ENCODE data around the gene TIGAR. TPM values are rescaled to one million over a fixed set of nuclear protein-coding genes. Genes with fewer than 3 reads are reported as not detected.

TIGAR gene
- total RNA-seq, 3 donors from 2014 or later = 2.9 to 7.5 (median 6.9) TPM

GRCh38 chr12:4395818-4396217 is 74.8 kb downstream of the TIGAR start:
- DNase-seq (ENCODE audit: low spot score in 2 of 2) = no peak
- Histone ChIP-seq H3K27ac (no peak overlapping the region), H3K27me3 (no peaks in the 10 kb centered on the region), H3K36me3 (no peaks in the 10 kb centered on the region), H3K4me1 (no peaks in the 10 kb centered on the region), H3K9me3 (no peaks in the 10 kb centered on the region), H3K4me3 (no peak overlapping the region)
- intact Hi-C loops (cut with DNase I; ENCODE audit: low total_unique reads) = no loop called here
- TF ChIP-seq POLR2AphosphoS5 (IDR thresholded peaks at IDR 0.05) (no peak), POLR2A (IDR thresholded peaks at IDR 0.05) (no peak), CTCF (IDR thresholded peaks at IDR 0.05) (no peak)

DNA sequence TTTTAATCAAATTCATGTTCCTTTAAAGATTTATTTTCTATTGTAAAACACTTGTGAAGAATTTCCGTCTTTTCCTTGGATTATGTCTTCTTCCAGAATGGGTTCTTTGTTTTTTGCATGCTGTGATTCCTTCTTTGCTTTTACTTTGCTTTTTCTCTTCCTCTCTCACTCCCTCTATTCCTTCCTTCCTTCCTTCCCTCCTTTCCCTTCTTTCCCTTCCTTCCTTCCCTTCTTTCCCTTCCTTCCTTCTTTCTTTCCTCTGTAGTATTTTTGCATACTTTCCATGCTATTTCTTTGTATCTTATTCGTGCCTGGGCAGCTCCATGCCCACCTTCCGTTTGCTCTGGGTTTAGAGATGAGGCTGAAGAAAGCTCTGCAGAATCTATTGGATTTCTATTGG is 80.1 kb downstream of the TIGAR start:
- Histone ChIP-seq H3K36me3 (no peaks in the 10 kb centered on the region), H3K9me3 (no peaks in the 10 kb centered on the region), H3K27me3 (no peaks in the 10 kb centered on the region), H3K4me3 (no peak overlapping the region), H3K4me1 (no peaks in the 10 kb centered on the region), H3K27ac (no peak overlapping the region)
- intact Hi-C loops (cut with DNase I; ENCODE audit: low total_unique reads) = no loop called here
- no peak for DNase-seq (ENCODE audit: low spot score in 2 of 2)
- TF ChIP-seq CTCF (IDR thresholded peaks at IDR 0.05) (no peak), POLR2A (IDR thresholded peaks at IDR 0.05) (no peak), POLR2AphosphoS5 (IDR thresholded peaks at IDR 0.05) (no peak)

DNA sequence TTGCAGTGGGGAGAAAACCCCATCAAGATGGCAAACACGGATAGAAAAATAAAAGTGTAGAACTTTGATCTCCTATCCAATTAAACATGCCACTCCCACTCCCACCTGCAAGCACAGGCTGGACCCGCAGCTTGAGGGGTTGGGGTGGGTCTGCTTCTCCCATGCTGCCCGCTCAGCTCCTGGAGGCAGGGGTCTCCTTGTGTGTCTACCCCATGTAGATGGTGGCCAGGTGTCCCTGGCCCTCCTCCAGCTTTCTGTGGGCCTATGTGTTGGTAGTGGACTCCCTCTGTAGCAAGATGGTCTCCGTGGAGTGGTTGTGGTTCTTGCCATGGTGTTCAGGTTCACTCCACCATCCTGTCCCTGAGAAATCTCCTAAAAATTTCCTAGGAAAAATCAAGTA is 82.0 kb downstream of the TIGAR start:
- DNase-seq (ENCODE audit: low spot score in 2 of 2) = no peak
- H3K4me1 ChIP-seq = no peaks in the 10 kb centered on the region
- no peaks in the 10 kb centered on the region for H3K36me3 ChIP-seq
- intact Hi-C loops (cut with DNase I; ENCODE audit: low total_unique reads) = no loop called here
- no peaks in the 10 kb centered on the region for H3K27me3 ChIP-seq
- H3K9me3 ChIP-seq = no peaks in the 10 kb centered on the region
- no peak overlapping the region for H3K27ac ChIP-seq
- TF ChIP-seq CTCF (IDR thresholded peaks at IDR 0.05) = no peak
- TF ChIP-seq POLR2AphosphoS5 (IDR thresholded peaks at IDR 0.05) = no peak
- no peak for TF ChIP-seq POLR2A (IDR thresholded peaks at IDR 0.05)
- no peak overlapping the region for H3K4me3 ChIP-seq

Other genes starting within 250 kb of the TIGAR start
- gene CCND2, start 47.5 kb upstream of the TIGAR start, total RNA-seq = 10 to 100 TPM; 43.3 to 72.8 (median 53.7) TPM
- gene FGF23, start 58.5 kb downstream of the TIGAR start, total RNA-seq = not detected
- not detected for gene FGF6, start 124.6 kb downstream of the TIGAR start, total RNA-seq
- 1 to 10 TPM; 2.1 to 5.4 (median 2.9) TPM for gene RAD51AP1, start 217.7 kb downstream of the TIGAR start, total RNA-seq
- 10 to 100 TPM; 18.6 to 38.0 (median 29.0) TPM for gene DYRK4, start 241.0 kb downstream of the TIGAR start, total RNA-seq